GM23248 (cell line): Measurements from ENCODE around the gene ILF3.

Source experiments
- EZH2 ChIP-seq: fragments of 200-600 bp; sonication (generic); IDR thresholded peaks from 2 replicates; pipeline ENCODE4 v1.6.1; 2018; ENCODE audit warnings: antibody characterized with exemption, mild to moderate bottlenecking; ENCODE audit not compliant: insufficient read depth, poor library complexity, severe bottlenecking
- EZH2phosphoT487 ChIP-seq: fragments of 200-600 bp; sonication (generic); IDR thresholded peaks from 2 replicates; pipeline ENCODE4 v1.6.1; 2018; ENCODE audit warnings: antibody characterized with exemption, moderate library complexity, mild to moderate bottlenecking, low read depth; ENCODE audit not compliant: insufficient read depth

DNA sequence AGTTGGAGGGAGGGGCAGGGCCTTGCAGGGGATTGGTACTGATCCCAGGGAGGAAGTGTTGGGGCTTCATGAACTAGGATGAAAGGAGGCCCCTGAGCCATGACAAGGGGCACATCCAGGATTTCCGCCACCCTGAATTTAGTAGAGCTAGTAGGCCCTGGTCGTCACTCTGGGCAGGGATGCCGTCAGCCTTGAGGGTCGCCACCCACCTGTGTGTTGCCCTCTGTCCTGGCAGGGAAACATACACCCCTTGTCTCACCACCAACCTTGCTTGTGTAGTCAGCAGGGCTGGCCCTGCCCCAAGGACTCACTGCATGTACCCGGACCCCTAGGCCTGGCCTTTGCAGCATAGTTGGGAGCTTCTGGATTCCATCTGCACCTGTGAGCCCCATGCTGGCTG, 37.7 kb downstream of the ILF3 start:
- TF ChIP-seq EZH2 = no peak
- TF ChIP-seq EZH2phosphoT487 = no peak
